Esophagus muscularis mucosa (tissue), 3 donors: ENCODE results near the gene PRKAG2.

Experiments used
- POLR2A ChIP-seq: fragments of 450-650 bp; IDR thresholded peaks from one replicate; pipeline ENCODE4 v1.6.1; 2017; ENCODE audit warnings: antibody characterized with exemption, moderate library complexity, mild to moderate bottlenecking, low read depth
- TF ChIP-seq, protein P1 (sequence below), 3 experiments: fragments of 200-600 bp in 2 of 3; fragments of 450-650 bp in 1 of 3; sonication (generic) in 2 of 3; IDR thresholded peaks; one replicate each; pipeline ENCODE4 v1.5.1; 2017 to 2019; ENCODE audit warnings: antibody characterized with exemption in 3 of 3, mild to moderate bottlenecking in 2 of 3, moderate library complexity in 1 of 3

DNA sequence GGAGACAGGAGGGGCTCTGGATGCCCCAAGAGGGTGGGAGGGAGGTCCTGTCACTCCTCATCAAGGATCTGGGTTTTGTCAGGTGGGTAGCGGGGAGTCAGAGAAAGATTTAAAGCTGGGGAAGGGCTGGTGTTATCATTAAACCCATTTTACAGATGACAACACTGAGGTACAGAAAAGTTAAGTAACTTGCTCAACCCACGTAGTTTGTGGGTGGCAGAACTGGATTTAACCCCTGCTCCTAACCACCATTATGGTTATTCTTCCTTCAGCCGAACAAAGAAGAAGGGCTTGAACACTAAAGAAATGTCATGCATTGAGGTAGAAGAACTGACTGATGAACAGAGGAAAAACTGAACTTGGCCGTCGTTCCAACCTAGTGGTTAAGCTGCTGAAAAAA, 24.9 kb upstream of the PRKAG2 start:
- TF ChIP-seq, protein P1, sequence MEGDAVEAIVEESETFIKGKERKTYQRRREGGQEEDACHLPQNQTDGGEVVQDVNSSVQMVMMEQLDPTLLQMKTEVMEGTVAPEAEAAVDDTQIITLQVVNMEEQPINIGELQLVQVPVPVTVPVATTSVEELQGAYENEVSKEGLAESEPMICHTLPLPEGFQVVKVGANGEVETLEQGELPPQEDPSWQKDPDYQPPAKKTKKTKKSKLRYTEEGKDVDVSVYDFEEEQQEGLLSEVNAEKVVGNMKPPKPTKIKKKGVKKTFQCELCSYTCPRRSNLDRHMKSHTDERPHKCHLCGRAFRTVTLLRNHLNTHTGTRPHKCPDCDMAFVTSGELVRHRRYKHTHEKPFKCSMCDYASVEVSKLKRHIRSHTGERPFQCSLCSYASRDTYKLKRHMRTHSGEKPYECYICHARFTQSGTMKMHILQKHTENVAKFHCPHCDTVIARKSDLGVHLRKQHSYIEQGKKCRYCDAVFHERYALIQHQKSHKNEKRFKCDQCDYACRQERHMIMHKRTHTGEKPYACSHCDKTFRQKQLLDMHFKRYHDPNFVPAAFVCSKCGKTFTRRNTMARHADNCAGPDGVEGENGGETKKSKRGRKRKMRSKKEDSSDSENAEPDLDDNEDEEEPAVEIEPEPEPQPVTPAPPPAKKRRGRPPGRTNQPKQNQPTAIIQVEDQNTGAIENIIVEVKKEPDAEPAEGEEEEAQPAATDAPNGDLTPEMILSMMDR (IDR thresholded peaks at IDR 0.05), result no peak
- TF ChIP-seq POLR2A, result no peak
